GM23338 (cell line): Measurements from ENCODE around the gene ERN2. TPM values are rescaled to one million over a fixed set of nuclear protein-coding genes. Genes with fewer than 3 reads are reported as not detected.

Experiments used
- ATAC-seq: fragments of 200-7000 bp; cut with Tn5 transposase; 3 replicates; pipeline ENCODE4 v1.9.1; 2020
- DNase-seq: peaks from one replicate; pipeline ENCODE4 v3.0.0-alpha.2; 2015; ENCODE audit warnings: low spot score
- H2AFZ ChIP-seq: fragments of 200-600 bp; sonication (generic); 2 replicates; pipeline ENCODE4 v1.8.0; 2016; ENCODE audit warnings: antibody characterized with exemption, mild to moderate bottlenecking, moderate library complexity
- H3F3A ChIP-seq: fragments of 200-600 bp; sonication (generic); replicated peaks from 2 replicates; pipeline ENCODE4 v1.8.0; 2017; ENCODE audit warnings: antibody characterized with exemption, mixed run types, low read depth
- H3K27ac ChIP-seq: fragments of 200-600 bp; sonication (generic); 2 replicates; pipeline ENCODE4 v1.6.1; 2016; ENCODE audit warnings: low read depth
- H3K27me3 ChIP-seq: fragments of 200-600 bp; sonication (generic); 2 replicates; pipeline ENCODE4 v1.8.0; 2016; ENCODE audit warnings: mild to moderate bottlenecking, mixed run types, moderate library complexity; ENCODE audit not compliant: insufficient read depth
- H3K36me3 ChIP-seq: fragments of 200-600 bp; sonication (generic); 2 replicates; pipeline ENCODE4 v1.8.0; 2016; ENCODE audit warnings: mild to moderate bottlenecking; ENCODE audit not compliant: insufficient read depth
- H3K4me1 ChIP-seq: fragments of 200-600 bp; sonication (generic); 2 replicates; pipeline ENCODE4 v1.8.0; 2016; ENCODE audit warnings: mild to moderate bottlenecking, moderate library complexity; ENCODE audit not compliant: insufficient read depth
- H3K4me2 ChIP-seq: fragments of 200-600 bp; sonication (generic); 2 replicates; pipeline ENCODE4 v1.7.1; 2017; ENCODE audit warnings: mixed run types
- H3K4me3 ChIP-seq: fragments of 200-600 bp; sonication (generic); 2 replicates; pipeline ENCODE4 v1.6.1; 2016; ENCODE audit warnings: mixed run types
- H3K79me2 ChIP-seq: fragments of 200-600 bp; sonication (generic); replicated peaks from 2 replicates; pipeline ENCODE4 v1.8.0; 2017; ENCODE audit warnings: mild to moderate bottlenecking; ENCODE audit not compliant: insufficient read depth
- H3K9me2 ChIP-seq: fragments of 200-600 bp; sonication (generic); 2 replicates; pipeline ENCODE4 v1.8.0; 2017; ENCODE audit not compliant: insufficient read depth
- H4K20me1 ChIP-seq: fragments of 200-600 bp; sonication (generic); replicated peaks from 2 replicates; pipeline ENCODE4 v1.8.0; 2017; ENCODE audit warnings: mild to moderate bottlenecking; ENCODE audit not compliant: insufficient read depth
- H3K27ac Mint-ChIP-seq: 2 replicates; pipeline ENCODE4 v1.8.0; 2020; ENCODE audit warnings: inconsistent platforms, mild to moderate bottlenecking, moderate library complexity, mixed read lengths
- H3K27me3 Mint-ChIP-seq: 3 replicates; pipeline ENCODE4 v1.8.0; 2022; ENCODE audit warnings: low read depth, mild to moderate bottlenecking, moderate library complexity, mixed read lengths, inconsistent platforms; ENCODE audit not compliant: insufficient read depth, poor library complexity
- H3K36me3 Mint-ChIP-seq: 3 replicates; pipeline ENCODE4 v1.8.0; 2021; ENCODE audit warnings: low read depth, mild to moderate bottlenecking, inconsistent platforms, moderate library complexity, mixed read lengths
- H3K4me1 Mint-ChIP-seq: 3 replicates; pipeline ENCODE4 v1.8.0; 2020; ENCODE audit warnings: mild to moderate bottlenecking, inconsistent platforms, mixed read lengths
- H3K4me3 Mint-ChIP-seq: 3 replicates; pipeline ENCODE4 v1.8.0; 2021; ENCODE audit warnings: moderate library complexity, mild to moderate bottlenecking, inconsistent platforms, mixed read lengths
- H3K9me3 Mint-ChIP-seq: 3 replicates; pipeline ENCODE4 v1.8.0; 2020; ENCODE audit warnings: moderate library complexity, mild to moderate bottlenecking, inconsistent platforms, mixed read lengths
- CREB1 ChIP-seq: fragments of 250-450 bp; sonication (Bioruptor Pico); IDR thresholded peaks from 2 replicates; pipeline ENCODE4 v1.5.0; 2020; ENCODE audit warnings: low read depth, mild to moderate bottlenecking, moderate library complexity
- EZH2 ChIP-seq: fragments of 200-600 bp; sonication (generic); IDR thresholded peaks from one replicate; pipeline ENCODE4 v1.8.0; 2017; ENCODE audit warnings: antibody characterized with exemption, mild to moderate bottlenecking, low read depth; ENCODE audit not compliant: unreplicated experiment
- EZH2phosphoT487 ChIP-seq: fragments of 200-600 bp; sonication (generic); IDR thresholded peaks from one replicate; pipeline ENCODE4 v1.8.1; 2018; ENCODE audit warnings: antibody characterized with exemption; ENCODE audit not compliant: unreplicated experiment
- JUNB ChIP-seq: IDR thresholded peaks from one replicate; pipeline ENCODE4 v1.6.1; 2016; ENCODE audit warnings: antibody characterized with exemption; ENCODE audit not compliant: unreplicated experiment
- NANOG ChIP-seq: IDR thresholded peaks from 2 replicates; pipeline ENCODE4 v1.6.1; 2016; ENCODE audit warnings: antibody characterized with exemption, borderline replicate concordance
- POLR2AphosphoS5 ChIP-seq: IDR thresholded peaks from 2 replicates; pipeline ENCODE4 v1.6.1; 2016; ENCODE audit warnings: antibody characterized with exemption, low read depth
- REST ChIP-seq: IDR thresholded peaks from one replicate; pipeline ENCODE4 v1.6.1; 2018; ENCODE audit warnings: antibody characterized with exemption; ENCODE audit not compliant: unreplicated experiment
- STAT1 ChIP-seq: IDR thresholded peaks from one replicate; pipeline ENCODE4 v1.6.1; 2016; ENCODE audit warnings: antibody characterized with exemption; ENCODE audit not compliant: unreplicated experiment
- ZNF114 ChIP-seq: fragments of 250-450 bp; sonication (Bioruptor Pico); IDR thresholded peaks from 2 replicates; pipeline ENCODE4 v1.5.0; 2020; ENCODE audit warnings: mild to moderate bottlenecking, moderate library complexity
- ZNF331 ChIP-seq: fragments of 250-450 bp; sonication (Bioruptor Pico); IDR thresholded peaks from 2 replicates; pipeline ENCODE4 v1.5.0; 2020; ENCODE audit warnings: low read depth, mild to moderate bottlenecking, moderate library complexity
- ZNF462 ChIP-seq: fragments of 250-450 bp; sonication (Bioruptor Pico); IDR thresholded peaks from 2 replicates; pipeline ENCODE4 v1.5.0; 2020; ENCODE audit warnings: mild to moderate bottlenecking, moderate library complexity
- polyA plus RNA-seq: library from polyadenylated mRNA; unstranded; fragments of >200 nt; fragmentation: Nextera tagmentation; extraction: Ambion mirVana; gene quantifications from 2 replicates; pipeline ENCODE4 v1.2.1, GENCODE V29; 2016
- total RNA-seq: library from RNA; depleted of rRNA; stranded (reverse); fragments of >200 nt; shearing (Covaris generic); gene quantifications from 2 replicates; pipeline ENCODE4 v1.2.3, GENCODE V29; 2014
- TF ChIP-seq, protein P1 (sequence below), 2 experiments: fragments of 200-600 bp in 1 of 2; sonication (generic) in 1 of 2; conservative IDR thresholded peaks; 2 replicates each; pipeline versions ENCODE4 v1.5.1 to v1.6.1; 2016 to 2017; ENCODE audit warnings: antibody characterized with exemption in 2 of 2, low read depth in 2 of 2, mild to moderate bottlenecking in 2 of 2, moderate library complexity in 1 of 2
- TF ChIP-seq, protein P2 (sequence below): IDR thresholded peaks from 2 replicates; pipeline ENCODE4 v1.6.1; 2016; ENCODE audit warnings: antibody characterized with exemption

Gene ERN2
- total and polyA plus RNA-seq, 2 experiments from 2014 or later, result 0.97 to 1.1 TPM

DNA sequence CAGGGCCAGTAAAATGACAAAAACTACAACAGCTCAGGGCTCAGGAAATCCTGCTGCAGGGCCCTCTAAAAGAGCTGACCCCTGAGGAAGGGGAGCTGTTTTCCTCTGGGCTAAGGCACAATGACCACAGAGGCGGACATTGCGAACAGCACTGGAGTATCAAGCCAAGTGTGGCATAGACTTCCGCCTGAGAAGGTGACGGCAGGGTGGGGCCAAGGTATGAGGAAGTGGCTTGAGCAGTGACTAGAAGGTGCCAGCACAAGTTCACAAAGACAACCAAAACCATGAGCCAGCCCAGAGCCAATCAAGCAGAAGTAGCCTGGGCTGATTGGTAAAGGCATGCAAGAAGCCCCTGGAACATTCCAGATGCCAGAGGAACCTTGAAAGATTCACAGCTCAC, 13.9 kb downstream of the ERN2 start:
- ATAC-seq (no peak), DNase-seq (no peak)
- H3K27ac Mint-ChIP-seq, result no peak overlapping the region
- H3K79me2 ChIP-seq, result no peaks in the 10 kb centered on the region
- H3K27me3 ChIP-seq, result no peaks in the 10 kb centered on the region
- H3K9me3 Mint-ChIP-seq, result peaks cover 7% of the 10 kb centered on the region
- no peak overlapping the region for H3K4me3 Mint-ChIP-seq
- H3K4me1 Mint-ChIP-seq, result peaks cover 16% of the 10 kb centered on the region
- H3K36me3 Mint-ChIP-seq, result peaks cover 5% of the 10 kb centered on the region
- TF ChIP-seq, protein P1, sequence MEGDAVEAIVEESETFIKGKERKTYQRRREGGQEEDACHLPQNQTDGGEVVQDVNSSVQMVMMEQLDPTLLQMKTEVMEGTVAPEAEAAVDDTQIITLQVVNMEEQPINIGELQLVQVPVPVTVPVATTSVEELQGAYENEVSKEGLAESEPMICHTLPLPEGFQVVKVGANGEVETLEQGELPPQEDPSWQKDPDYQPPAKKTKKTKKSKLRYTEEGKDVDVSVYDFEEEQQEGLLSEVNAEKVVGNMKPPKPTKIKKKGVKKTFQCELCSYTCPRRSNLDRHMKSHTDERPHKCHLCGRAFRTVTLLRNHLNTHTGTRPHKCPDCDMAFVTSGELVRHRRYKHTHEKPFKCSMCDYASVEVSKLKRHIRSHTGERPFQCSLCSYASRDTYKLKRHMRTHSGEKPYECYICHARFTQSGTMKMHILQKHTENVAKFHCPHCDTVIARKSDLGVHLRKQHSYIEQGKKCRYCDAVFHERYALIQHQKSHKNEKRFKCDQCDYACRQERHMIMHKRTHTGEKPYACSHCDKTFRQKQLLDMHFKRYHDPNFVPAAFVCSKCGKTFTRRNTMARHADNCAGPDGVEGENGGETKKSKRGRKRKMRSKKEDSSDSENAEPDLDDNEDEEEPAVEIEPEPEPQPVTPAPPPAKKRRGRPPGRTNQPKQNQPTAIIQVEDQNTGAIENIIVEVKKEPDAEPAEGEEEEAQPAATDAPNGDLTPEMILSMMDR (conservative IDR thresholded peaks at IDR 0.05; ENCODE audit: low read depth in 2 of 2), result no peak
- TF ChIP-seq STAT1, result no peak
- TF ChIP-seq REST, result no peak
- no peak for TF ChIP-seq POLR2AphosphoS5
- no peak for TF ChIP-seq ZNF114 (CRISPR knock-in tag)
- TF ChIP-seq JUNB, result no peak
- TF ChIP-seq EZH2, result no peak
- no peak for TF ChIP-seq EZH2phosphoT487
- TF ChIP-seq CREB1 (CRISPR knock-in tag), result no peak
- TF ChIP-seq ZNF462 (CRISPR knock-in tag), result no peak
- no peak for TF ChIP-seq NANOG
- TF ChIP-seq ZNF331 (CRISPR knock-in tag), result no peak
- TF ChIP-seq, protein P2, sequence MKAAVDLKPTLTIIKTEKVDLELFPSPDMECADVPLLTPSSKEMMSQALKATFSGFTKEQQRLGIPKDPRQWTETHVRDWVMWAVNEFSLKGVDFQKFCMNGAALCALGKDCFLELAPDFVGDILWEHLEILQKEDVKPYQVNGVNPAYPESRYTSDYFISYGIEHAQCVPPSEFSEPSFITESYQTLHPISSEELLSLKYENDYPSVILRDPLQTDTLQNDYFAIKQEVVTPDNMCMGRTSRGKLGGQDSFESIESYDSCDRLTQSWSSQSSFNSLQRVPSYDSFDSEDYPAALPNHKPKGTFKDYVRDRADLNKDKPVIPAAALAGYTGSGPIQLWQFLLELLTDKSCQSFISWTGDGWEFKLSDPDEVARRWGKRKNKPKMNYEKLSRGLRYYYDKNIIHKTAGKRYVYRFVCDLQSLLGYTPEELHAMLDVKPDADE, result no peak
- no peak overlapping the region for H2AFZ ChIP-seq
- no peaks in the 10 kb centered on the region for H3K9me2 ChIP-seq
- no peaks in the 10 kb centered on the region for H4K20me1 ChIP-seq
- no peaks in the 10 kb centered on the region for H3K36me3 ChIP-seq
- peaks cover 5% of the 10 kb centered on the region for H3K27me3 Mint-ChIP-seq
- H3K4me2 ChIP-seq, result no peak overlapping the region
- H3F3A ChIP-seq, result peaks cover 7% of the 10 kb centered on the region; the same call in 1 of the 2 replicates
- no peak overlapping the region for H3K27ac ChIP-seq
- H3K4me3 ChIP-seq, result no peak overlapping the region
- peaks cover 17% of the 10 kb centered on the region for H3K4me1 ChIP-seq
